Daoy (cell line): ENCODE data around the gene LNPEP. TPM values are rescaled to one million over a fixed set of nuclear protein-coding genes. Genes with fewer than 3 reads are reported as not detected.

Experiments used
- DNase-seq: peaks from one replicate; pipeline ENCODE4 v3.0.0-alpha.2; 2015; ENCODE audit warnings: low read depth
- total RNA-seq: library from RNA; depleted of rRNA; stranded (reverse); fragments of >200 nt; shearing (Covaris generic); gene quantifications from 2 replicates; pipeline ENCODE4 v1.2.3, GENCODE V29; 2014

Gene LNPEP
- total RNA-seq, 1 experiment from 2014 or later: 20.1 TPM

DNA sequence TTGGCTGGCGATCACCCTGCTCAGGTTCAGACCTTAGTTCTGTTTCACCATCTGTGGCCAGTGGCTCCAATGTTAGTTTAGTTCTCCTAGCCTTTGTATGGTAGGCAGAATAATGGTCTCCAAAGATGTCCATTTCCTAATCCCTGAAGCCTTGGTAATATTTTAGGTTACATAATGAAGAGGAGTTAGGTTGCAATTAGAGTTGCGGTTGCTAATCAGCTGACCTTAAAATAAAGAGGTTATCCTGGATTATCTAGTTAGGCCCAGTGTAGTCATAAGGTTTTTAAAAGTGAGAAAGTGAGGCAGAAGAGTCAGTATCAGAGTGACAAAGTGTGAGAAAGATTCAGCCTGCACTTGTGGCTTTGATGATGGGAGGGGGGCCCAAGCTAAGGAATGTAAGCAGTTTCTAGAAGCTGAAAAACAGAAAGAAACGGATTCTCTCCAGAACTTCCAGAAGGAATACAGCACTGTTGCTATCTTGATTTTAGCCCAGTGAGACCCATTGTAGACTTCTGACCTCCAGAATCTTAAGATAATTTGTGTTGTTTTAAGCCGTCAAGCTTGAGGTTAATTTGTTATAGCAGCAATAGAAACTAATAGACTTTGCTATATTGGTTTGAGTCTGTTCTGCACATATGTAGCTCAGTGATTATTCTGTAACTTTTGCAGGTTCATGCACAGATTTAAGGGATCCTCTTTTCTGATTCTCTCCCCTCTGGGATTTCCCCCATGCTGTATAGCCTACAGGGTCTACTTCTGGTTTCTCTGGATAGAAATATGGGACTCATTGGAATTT, 21.6 kb downstream of the LNPEP start:
- DNase-seq: no peak

DNA sequence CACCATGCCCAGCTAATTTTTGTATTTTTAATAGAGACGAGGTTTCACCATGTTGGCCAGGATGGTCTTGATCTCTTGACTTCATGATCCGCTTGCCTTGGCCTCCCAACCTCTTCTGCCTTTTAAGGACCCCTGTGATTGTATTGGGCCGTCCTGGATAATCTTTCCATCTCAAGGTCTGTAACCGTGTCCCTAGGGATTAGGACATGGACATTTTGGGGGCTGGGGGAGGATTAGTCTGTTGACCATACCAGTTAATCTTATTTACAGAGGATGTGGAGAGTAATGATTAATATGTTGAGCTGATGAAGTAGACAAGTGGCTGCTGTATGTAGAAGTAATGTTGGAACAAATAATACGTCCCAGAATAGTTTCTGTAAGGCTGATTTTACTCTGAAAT, 23.1 kb downstream of the LNPEP start:
- no peak for DNase-seq

DNA sequence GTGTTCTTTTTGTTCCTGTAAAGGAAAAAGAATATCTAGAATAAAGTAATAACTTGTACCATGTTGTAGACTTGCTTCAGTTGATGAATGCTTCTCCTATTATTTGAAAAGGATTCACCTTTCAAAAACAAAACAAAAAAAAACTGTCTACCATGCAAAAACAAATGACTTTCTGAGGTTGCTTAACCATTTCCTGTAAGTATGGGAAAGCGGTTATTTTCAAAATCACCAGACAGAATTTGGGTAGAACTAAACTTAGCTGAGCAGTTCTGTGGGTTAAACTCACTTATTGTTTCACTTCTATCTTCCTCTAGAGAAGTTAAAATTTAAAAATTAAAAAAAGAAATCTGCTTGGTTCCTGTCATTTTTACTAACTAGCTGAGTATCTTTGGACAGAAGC, 25.2 kb downstream of the LNPEP start:
- DNase-seq: no peak

DNA sequence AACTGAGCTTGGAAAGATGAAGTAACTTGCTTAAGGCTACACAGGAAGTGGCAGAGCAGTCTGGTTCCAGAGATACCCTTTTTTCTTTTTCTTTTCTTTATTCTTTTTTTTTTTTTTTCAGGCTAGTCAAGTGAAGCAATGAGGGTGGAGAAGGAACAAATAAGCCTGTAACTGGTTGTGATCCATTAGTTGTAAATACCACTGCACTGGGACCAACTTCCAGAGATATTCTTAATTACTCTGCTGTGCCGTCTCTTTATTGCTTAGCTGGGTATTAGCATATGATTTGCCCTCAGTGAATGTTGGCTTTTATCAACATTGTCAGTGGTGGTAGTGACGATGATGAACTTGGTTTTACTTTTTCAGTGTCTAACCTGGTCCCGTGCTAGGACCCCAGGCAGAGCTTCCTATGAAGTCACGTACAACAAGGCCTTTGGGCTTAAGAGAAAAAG, 26.7 kb downstream of the LNPEP start:
- DNase-seq: no peak

DNA sequence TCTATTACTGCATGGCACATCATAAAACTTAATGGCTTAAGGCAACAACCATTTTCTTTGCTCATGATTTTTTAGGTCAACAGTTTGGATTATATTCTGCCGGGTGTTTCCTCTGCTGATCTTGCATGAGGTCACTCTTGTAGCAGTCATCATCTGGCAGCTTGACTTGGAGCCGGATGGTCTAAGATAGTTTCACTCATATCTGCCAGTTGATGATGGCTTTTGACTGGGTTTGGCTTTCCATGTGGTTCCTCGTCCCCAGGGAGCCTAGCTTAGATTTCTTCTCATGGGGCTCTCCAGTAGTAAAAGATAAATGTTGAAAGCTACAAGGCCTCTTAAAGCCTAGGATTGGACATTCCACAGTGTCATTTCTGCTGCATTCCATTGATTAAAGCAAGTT, 27.4 kb downstream of the LNPEP start:
- peak; percentile 74 for DNase-seq

DNA sequence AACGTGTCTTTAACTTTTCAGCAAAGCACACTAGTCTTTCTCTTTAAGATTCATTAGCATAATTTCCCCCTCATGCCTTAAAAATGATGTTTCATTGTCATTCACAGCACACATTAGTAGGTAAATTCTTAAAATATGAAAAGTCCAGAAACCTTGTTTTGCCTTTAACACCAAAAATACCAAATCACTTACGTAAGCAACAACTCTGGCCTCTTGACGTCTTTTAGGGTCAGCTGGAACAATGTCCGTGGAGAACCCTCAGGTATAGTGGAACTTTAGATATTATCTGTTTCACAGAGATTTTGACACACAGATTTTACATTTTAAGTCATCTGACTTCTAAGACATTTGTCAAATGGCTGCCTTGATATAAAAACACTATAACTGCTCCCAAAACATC, 30.9 kb downstream of the LNPEP start:
- no peak for DNase-seq

DNA sequence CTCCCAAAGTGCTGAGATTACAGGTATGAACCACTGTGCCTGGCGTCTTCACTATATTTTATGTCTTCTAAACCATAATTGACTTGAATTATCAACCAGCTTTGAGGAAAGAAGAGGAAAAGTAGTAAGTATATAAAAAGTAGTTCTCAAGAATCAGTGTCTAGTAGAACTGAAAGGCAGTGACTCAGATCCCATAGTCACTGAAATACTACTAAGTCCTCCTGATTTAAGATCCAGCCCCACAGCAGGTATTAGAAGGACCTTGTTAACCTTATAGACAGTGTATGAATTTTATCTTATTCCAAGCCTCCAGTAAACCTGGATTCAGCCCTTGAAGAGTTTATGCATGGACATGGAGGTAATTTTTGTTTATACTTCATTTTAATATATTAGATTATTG, 31.5 kb downstream of the LNPEP start:
- DNase-seq: no peak

DNA sequence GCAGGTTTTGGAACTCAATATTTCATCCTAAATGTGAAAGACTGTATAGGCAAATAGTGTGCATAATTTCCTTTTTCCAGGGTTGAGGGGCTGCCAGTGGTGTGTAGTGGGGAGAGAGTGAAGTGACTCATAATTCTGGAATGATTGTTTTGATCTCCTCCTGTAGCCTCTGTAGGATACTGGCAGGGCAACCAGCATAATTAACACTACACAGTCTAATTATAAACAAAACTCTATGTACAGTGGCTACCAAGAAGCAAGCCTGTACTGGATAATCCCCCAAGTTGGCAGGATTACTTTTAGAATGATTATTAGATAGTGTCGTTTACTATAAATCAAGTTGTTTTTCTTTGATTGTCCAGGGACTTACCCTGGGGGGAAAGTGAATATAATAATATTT, 32.2 kb downstream of the LNPEP start:
- DNase-seq: peak; percentile 68

DNA sequence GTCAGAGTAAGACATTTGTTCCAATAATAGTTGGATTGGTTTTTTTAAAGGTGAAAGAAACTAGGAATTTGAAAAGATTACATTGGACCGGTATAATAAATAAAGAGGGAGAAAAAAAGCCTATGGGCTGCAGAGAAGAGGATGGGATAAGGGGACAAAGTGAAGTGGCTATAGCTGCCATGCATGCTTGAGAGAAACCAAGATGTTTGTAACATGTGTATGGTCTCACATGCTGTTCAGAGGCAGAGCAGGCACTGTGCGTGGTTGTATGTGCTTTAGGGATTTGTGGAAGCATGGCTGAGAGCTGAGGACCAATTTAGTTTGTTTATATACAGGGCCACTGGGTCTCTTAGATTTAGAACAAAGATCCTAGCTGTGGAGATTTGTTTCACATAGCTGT, 32.7 kb downstream of the LNPEP start:
- peak; percentile 30 for DNase-seq

DNA sequence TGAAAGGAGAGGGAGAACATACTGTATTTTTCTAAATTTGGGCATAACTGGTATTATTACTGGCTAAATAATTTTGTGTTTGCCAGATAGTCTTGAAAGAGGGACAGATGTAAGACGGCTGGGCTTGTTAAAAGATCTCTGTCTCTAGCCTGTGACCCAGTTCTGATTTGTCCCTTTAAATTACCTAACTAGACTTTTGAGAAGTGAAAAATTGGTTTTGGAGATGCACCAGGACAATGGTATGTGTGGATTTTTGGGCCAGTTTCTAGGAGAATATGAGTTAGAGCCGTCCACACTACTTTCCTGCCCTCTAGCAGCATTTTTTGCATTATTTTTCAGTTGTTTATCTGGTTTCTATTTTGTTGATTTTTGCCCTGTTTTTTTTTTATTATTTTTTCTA, 33.5 kb downstream of the LNPEP start:
- no peak for DNase-seq

DNA sequence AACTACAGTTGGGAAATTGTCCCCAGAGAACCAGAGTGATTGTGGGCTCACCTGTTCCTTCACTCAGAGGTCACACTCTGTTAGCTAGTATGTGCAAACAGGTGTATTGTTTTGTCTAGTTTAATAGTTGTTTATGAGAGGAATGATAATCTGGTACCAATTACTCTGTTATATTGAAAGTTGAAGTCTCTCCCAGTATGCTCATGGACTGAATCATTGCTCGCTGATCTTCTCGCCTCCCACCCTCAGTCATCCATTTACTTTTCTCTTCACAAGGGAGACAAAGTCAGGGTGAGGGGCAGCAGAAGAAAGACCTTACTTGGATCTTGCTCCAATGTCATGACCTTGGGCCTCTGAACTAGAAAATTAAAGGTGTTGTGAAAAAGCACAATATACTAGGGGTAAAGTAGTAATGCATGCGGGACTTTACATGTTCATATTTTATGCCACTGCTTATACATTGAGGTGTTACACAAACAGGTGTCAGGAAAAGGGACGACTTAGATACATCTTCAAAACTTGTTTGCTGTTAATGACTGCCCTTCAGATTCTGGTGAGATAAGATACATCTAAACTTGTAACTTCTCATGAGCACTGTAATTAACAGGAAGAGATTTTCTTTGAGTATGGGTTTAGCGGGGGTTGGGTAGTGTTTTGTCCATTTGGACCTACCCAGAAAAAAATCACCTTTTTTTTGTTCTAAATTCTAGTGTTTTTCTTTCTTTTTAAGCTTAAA, 36.9 kb downstream of the LNPEP start:
- DNase-seq: no peak

DNA sequence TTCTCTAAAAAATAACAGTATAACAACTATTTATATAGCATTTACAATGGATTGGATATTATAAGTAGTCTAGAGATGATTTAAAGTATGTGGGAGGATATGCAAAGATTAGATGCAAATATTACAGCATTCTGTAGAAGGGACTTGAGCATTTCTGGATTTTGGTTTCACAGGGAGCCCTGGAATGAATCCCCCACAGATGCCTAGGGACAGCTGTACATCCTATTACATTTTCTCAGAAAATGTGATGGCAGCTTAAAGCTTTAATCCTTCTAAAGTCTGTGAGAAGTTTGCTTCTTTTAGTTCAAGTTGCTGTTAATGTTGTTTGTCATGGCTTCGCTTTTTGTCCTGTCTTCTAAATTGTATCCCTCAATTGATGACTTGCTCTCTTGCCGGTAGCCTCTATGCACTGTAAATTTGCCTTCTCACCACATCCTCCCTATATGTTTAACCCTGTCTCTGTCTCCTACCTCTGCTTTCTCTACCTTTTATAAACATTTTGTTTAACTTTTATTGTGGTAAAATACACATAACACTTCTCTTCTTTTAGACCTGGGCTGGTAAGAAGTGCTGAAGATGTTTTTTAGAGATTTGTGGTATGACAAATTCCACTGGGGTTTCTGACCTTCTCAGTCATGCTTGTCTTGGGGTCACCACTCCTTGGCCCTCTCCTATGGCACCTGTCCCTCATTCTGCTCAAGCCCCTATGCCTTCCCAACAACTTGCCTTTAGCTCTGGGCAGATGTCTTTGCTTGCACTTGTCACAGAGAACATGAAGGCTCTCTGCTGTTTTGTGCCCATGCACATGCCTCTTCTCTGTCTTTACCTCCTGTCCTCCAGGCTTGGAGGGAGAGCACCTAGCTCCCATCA, 37.9 kb downstream of the LNPEP start:
- DNase-seq: no peak

DNA sequence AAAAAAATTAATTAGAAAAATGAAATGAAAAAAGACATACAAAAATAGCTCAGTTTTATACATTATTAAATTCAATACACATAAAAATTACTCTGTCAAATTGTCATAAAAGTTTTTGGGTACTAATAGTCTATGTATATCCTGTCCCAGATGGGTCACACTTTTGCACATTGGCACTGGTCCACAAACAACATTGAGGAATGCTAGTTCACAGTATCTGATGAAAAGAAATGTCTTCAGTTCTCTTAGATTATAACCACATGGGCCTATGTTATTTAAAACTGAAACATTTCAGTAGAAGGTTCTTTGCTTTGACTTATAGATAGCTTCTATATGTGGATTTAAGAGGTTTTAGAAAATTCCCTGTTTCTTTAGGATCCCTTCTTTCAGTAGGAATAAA, 39.8 kb downstream of the LNPEP start:
- no peak for DNase-seq

DNA sequence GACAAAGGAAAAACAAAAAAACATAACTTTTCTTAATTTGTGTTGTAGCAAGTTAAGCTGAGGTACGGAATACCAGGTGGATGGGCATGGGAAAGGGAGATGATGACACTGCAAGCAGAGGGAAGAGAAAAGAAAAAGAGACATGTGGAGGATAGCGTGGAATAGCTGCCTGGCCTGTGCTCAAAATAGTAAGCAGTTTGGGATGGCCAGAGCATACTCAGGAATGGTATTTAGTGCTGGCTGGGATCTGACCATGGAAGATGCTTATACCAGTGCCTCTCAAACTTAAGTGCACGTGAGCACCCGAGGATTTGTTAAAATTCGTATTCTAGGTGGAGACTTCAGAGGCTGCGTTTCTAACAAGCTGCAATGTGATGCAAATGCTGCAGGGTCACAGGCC, 41.3 kb downstream of the LNPEP start:
- no peak for DNase-seq

DNA sequence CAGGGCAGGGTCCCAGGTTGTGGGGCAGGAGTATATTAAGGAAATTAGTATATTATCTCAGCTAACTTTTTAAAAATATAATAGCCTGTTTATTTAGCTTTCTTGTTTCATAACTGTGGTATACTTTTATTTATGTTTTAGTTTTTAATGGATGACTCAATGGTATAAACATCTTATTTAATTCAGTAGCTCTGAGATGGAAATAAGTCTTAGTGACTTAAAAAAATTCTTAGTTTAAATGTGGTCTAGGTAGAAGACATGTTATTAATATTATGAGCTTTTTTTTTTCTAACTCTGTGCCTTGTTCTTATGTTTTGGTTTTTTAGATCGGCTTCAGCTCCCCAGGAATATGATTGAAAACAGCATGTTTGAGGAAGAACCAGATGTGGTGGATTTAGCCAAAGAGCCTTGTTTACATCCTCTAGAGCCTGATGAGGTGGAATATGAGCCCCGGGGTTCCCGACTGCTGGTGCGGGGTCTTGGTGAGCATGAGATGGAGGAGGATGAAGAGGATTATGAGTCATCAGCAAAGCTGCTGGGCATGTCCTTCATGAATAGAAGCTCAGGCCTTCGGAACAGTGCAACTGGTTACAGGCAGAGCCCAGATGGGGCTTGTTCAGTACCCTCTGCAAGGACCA, 43.1 kb downstream of the LNPEP start:
- no peak for DNase-seq

DNA sequence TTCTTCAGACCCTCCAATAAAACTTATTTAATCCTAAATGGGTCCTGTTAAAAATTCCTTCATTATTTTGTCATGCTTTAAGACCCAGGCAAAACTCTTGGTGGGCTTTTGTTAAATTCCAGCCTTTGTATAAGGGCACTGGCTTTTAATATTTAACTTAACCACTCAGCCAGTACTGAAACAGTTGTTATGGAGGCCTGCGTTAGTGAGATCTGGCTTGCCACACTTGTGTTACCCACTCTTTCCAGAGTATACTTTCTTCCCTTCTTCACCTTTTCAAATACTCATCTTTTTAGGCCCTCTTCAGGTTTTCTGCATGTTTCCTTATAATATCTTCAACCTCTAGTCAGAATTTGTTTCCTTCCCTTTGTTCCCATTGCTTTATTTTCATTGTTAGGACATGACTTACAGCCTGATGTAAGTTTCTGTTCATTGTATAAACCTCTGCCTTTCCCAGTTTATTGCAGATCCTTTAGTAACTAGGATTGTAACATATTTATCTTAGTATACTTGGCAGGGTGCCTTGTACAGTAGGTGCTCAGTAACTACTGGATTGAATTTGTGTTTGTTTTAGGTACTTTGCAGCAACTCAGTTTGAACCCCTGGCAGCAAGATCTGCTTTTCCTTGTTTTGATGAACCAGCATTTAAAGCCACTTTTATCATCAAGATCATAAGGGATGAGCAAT, 48.8 kb downstream of the LNPEP start:
- DNase-seq: no peak

DNA sequence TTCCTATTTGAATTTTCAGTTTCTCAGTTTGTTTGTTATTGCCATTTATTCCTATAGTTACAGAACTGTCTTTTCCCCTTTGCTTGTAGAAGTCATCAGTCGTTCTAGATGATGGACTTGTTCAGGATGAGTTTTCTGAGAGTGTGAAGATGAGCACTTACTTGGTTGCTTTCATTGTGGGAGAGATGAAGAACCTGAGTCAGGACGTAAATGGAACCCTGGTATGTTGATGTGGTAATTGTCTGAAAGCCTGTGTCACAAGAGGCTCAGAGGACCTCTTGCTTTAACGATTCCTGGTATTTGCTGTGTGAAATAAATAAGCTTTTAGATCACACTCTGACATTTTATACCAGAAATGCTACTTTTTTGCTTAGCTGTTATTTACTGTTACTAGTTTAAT, 50.6 kb downstream of the LNPEP start:
- no peak for DNase-seq

DNA sequence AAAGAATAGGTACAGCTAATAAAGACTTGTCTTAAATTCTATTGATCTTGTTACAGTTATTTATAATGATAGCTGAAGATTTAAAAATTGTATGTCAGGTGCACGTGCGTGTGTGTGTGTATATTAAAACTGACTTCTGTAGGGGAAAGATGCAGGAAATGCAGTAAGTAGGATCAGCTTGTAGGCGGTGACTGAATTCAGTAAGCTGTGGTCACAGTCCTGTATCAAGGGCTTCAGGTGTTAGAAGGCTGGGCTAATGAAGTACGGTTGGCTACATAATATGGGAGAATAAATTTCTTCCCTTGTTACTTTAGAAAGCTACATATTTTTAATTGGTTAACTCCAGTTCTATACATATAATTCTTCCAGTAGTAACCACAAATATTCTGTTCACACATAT, 54.2 kb downstream of the LNPEP start:
- no peak for DNase-seq

DNA sequence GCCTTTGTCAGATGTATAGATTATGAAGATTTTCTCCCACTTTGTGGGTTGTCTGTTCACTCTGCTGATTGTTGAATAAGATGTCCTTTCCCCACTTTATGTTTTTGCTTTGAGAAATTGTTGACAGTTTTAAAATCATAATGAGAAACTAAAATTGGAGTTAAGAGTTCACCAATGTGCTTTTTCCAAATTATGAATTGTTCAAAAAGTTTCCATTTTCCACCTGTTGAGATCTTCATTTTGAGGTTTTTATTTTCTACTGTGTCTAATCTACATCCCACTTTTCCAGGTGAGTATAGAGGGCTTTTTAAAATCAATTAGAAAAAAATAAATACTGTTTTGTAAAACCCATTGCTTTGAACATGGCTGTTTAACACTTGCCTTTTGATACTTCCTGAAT, 55.8 kb downstream of the LNPEP start:
- DNase-seq: no peak

DNA sequence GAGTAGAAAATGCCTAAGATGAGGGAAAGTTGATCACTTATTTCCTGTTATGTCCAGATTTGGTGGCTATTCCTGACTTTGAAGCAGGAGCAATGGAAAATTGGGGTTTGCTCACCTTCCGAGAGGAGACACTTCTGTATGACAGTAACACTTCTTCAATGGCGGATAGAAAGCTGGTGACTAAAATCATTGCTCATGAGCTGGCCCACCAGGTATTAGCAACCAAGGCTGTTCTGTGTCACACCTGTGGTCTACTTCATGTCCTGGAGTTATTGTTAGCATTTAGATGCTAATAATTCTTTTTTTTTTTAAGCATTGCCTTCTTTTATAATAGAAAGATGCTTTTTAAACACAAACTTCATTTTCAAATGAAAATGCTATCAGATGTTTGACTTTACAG, 57.9 kb downstream of the LNPEP start:
- no peak for DNase-seq

DNA sequence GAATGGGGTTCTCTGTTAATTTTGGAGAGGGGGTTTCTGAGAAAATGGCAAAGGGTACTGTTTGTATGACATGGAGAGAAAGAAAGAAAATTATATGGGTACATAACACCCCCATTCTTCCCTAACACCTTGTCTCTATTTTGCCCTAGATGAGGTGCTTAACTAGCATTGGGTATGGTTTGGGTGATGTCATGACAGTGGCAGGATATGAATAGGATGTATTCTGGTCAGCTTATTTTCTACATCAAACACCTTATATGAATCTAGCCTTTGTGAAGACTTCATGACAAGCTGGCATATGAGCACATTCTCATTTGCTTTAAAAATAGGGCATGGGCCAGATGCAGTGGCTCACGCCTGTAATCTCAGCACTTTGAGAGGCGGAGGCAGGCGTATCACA, 58.6 kb downstream of the LNPEP start:
- DNase-seq: no peak
